GM12878 (cell line): ENCODE results near the gene FAM25G.

Experiments used
- EP300 ChIP-seq, 2 experiments: fragments of 150-350 bp in 1 of 2; IDR thresholded peaks; 2 replicates each; pipeline ENCODE4 v1.6.1; 2011 to 2012; ENCODE audit warnings: low read depth in 2 of 2, low read length in 2 of 2, borderline replicate concordance in 1 of 2, improper control_type of control experiment in 1 of 2, inconsistent platforms in 1 of 2; ENCODE audit not compliant: control insufficient read depth in 1 of 2
- POLR2A ChIP-seq: IDR thresholded peaks from 2 replicates; pipeline ENCODE4 v1.6.1; 2011; ENCODE audit warnings: low read depth, mild to moderate bottlenecking, low read length

DNA sequence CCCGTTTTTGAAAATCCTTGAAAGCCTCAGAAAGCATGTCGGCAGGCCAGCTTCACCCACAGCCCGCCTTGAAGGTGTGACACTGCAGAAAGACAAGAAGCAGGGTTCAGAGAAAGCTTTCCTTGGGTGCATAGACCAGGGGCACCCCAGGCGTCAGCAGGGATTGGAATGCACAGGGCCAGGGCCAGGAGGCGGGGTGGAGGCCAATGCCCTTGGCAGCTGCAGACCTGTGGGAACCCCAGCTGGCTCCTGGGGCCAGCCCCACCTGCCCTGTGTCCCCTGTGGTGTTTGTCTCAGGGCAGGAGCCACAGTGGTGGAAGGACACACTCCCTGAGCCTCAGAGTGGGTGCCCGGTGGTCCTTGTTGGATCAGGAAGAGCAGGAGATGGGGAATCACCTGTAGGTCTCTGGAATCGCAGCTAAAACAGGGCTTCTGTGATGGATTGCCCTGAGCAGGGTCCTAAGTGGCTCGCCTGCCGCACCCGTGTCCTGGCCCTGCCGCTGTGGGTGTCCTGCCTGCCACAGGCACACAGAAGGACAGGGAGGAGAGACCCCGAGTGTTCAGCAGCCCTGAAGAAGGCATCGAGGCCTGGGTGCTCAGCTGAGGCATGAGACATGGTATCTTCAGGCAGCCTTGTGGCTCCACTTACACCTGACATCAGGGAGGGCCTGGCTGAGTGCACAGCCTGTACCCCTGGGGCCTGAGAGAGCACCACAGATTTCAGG lies 40.1 kb downstream of the FAM25G start:
- no peak for TF ChIP-seq EP300 (IDR thresholded peaks at IDR 0.05; ENCODE audit: borderline replicate concordance in 1 of 2, control insufficient read depth in 1 of 2, low read depth in 2 of 2, low read length in 2 of 2)
- TF ChIP-seq POLR2A = no peak
